HG02610 (cell line): ENCODE data around the gene GBP4.
"Not testable (repeated sequence)": the region's sequence is repeated elsewhere in the genome, so short reads cannot be mapped to it uniquely, and the experiment has no call there.

ENCODE experiments used
- ATAC-seq: cut with Tn5 transposase; IDR thresholded peaks from one replicate; pipeline ENCODE4 v1.9.1; 2021; ENCODE audit warnings: mild to moderate bottlenecking, moderate library complexity; ENCODE audit not compliant: unreplicated experiment

Gene GBP4

GRCh38 chr1:89198491-89199072 lies at the start of gene GBP4:
TSS of gene GBP4 (minus strand) at chr1:89198942. CDS start at chr1:89198834, 108 bp downstream.
- ATAC-seq: peak; percentile 68

GRCh38 chr1:89243046-89243445 lies 44.3 kb upstream of the GBP4 start:
- no peak for ATAC-seq

GRCh38 chr1:89221341-89221740 lies 22.6 kb upstream of the GBP4 start:
- ATAC-seq: no peak

GRCh38 chr1:89219851-89220250 lies 21.1 kb upstream of the GBP4 start:
- ATAC-seq: not testable (repeated sequence)

GRCh38 chr1:89218941-89219340 lies 20.2 kb upstream of the GBP4 start:
- ATAC-seq: not testable (repeated sequence)

GRCh38 chr1:89213347-89213746 lies 14.6 kb upstream of the GBP4 start:
- ATAC-seq: no peak

- ATAC-seq: no peak
Observed at GRCh38 chr1:89211035-89211634, 12.4 kb upstream of the GBP4 start.

- no peak for ATAC-seq
Observed at GRCh38 chr1:89206373-89206772, 7.6 kb upstream of the GBP4 start.

GRCh38 chr1:89203166-89203565 lies 4.4 kb upstream of the GBP4 start:
- no peak for ATAC-seq

GRCh38 chr1:89201106-89201794 lies 2.5 kb upstream of the GBP4 start:
- ATAC-seq: peak; percentile 70

- no peak for ATAC-seq
Observed at GRCh38 chr1:89200663-89201062, 1.9 kb upstream of the GBP4 start.

- no peak for ATAC-seq
Observed at GRCh38 chr1:89199525-89200031, 836 bp upstream of the GBP4 start.

- no peak for ATAC-seq
Observed at GRCh38 chr1:89198081-89198480, 661 bp downstream of the GBP4 start.

GRCh38 chr1:89195476-89195875 lies 3.3 kb downstream of the GBP4 start:
- ATAC-seq: no peak

GRCh38 chr1:89191314-89191713 lies 7.4 kb downstream of the GBP4 start:
- ATAC-seq: no peak

- no peak for ATAC-seq
Observed at GRCh38 chr1:89190017-89190416, 8.7 kb downstream of the GBP4 start.

- ATAC-seq: no peak
Observed at GRCh38 chr1:89179343-89179742, 19.4 kb downstream of the GBP4 start.

GRCh38 chr1:89176971-89177370 lies 21.8 kb downstream of the GBP4 start:
- no peak for ATAC-seq

GRCh38 chr1:89175601-89176256 lies 23.0 kb downstream of the GBP4 start, which contains the start of gene GBP7:
TSS of gene GBP7 (minus strand) at chr1:89176003. CDS start at chr1:89171935, 4,068 bp downstream.
- ATAC-seq: no peak

GRCh38 chr1:89174491-89174890 lies 24.3 kb downstream of the GBP4 start:
- ATAC-seq: no peak

- no peak for ATAC-seq
Observed at GRCh38 chr1:89172468-89173143, 26.1 kb downstream of the GBP4 start.
